ENCODE measurements around the gene AVPR2. TPM values are rescaled to one million over a fixed set of nuclear protein-coding genes. Genes with fewer than 3 reads are reported as not detected.

The AVPR2 gene
- total and polyA plus RNA-seq, 9 of the 15 experiments (the other 6 are each of a cell fraction or from before 2014, with no cell fraction given) = not detected

- TF ChIP-seq ZNF395 (CRISPR knock-in tag; IDR thresholded peaks at IDR 0.05) (peak; percentile 96), SP1 (CRISPR knock-in tag; IDR thresholded peaks at IDR 0.05) (peak; percentile 86), RB1 (IDR thresholded peaks at IDR 0.05; ENCODE audit: low read depth) (peak; percentile 60; the same call in 1 of the 2 replicates), TEAD4 (IDR thresholded peaks at IDR 0.05; ENCODE audit: low read length) (0 out of 2 replicates have a peak, but pooled peaks have one; percentile 13), TEAD4 (CRISPR knock-in tag; IDR thresholded peaks at IDR 0.05; ENCODE audit: borderline replicate concordance) (peak; percentile 98), ZNF584 (CRISPR knock-in tag; IDR thresholded peaks at IDR 0.05; ENCODE audit: low read depth) (peak; percentile 88), AFF4 (CRISPR knock-in tag; IDR thresholded peaks at IDR 0.05) (peak; percentile 99), ZNF24 (IDR thresholded peaks at IDR 0.05) (peak; percentile 54; the same call in 1 of the 2 replicates), ZHX1 (conservative IDR thresholded peaks at IDR 0.05; ENCODE audit: low read length) (no peak), MAZ (CRISPR knock-in tag; conservative IDR thresholded peaks at IDR 0.05 in 1 of 2, IDR thresholded peaks at IDR 0.05 in 1 of 2) (peak; percentile 28 to 99; a peak in 2 of 4 replicates), ZBTB43 (CRISPR knock-in tag; IDR thresholded peaks at IDR 0.05) (peak; percentile 96)
Measured at GRCh38 chrX:153875391-153876111, 28.9 kb upstream of the AVPR2 start (continued).

All from K562 (cell line).